ENCODE measurements around the gene ATP1A1.
A peak's percentile ranks its signal among the peaks of the same experiment; 100 is the strongest.

The ATP1A1 gene

GRCh38 chr1:116372191-116372590 lies 853 bp upstream of the ATP1A1 start (continued):
- no peak for TF ChIP-seq ZNF639 (tag by site-specific recombination; IDR thresholded peaks at IDR 0.05)
- TF ChIP-seq ZNF629 (tag by site-specific recombination; IDR thresholded peaks at IDR 0.05): no peak
- TF ChIP-seq ZEB2 (tag by site-specific recombination; IDR thresholded peaks at IDR 0.05): no peak

- CTCF ChIA-PET: interaction anchor here (0.6 to 2.2 kb wide), 4 partner anchors 24 to 234 kb away, joined by 3 to 7 read pairs (median 3); no protein-coding TSS in a partner anchor
- H3K4me3 ChIP-seq (ENCODE audit: low read depth, low read length): peak overlapping the region; percentile 73
- H3K36me3 ChIP-seq (ENCODE audit: control insufficient read depth in 2 of 2, insufficient read depth in 1 of 2, low read length in 2 of 2): no peaks in the 10 kb centered on the region
- no peaks in the 10 kb centered on the region for H3K9me3 ChIP-seq (ENCODE audit: control insufficient read depth, insufficient read depth, low read depth, low read length)
- POLR2A ChIA-PET: interaction anchor here (1.0 to 1.8 kb wide), 5 partner anchors 8 to 45 kb away, joined by 3 to 5 read pairs (median 4); no protein-coding TSS in a partner anchor
- H3K4me1 ChIP-seq (ENCODE audit: control insufficient read depth, insufficient read depth, low read length): peaks cover 22% of the 10 kb centered on the region
- H3K27ac ChIP-seq (ENCODE audit: extremely low read depth, low read depth, low read length): peak overlapping the region; percentile 80
- peak; percentile 78 for TF ChIP-seq ZNF449 (tag by site-specific recombination; IDR thresholded peaks at IDR 0.05)
- TF ChIP-seq PATZ1 (tag by site-specific recombination; IDR thresholded peaks at IDR 0.05): peak; percentile 71
- TF ChIP-seq ZFP69B (tag by site-specific recombination; IDR thresholded peaks at IDR 0.05): no peak
- no peak for TF ChIP-seq PRDM1 (tag by site-specific recombination; IDR thresholded peaks at IDR 0.05)
- TF ChIP-seq GLIS2 (tag by site-specific recombination; IDR thresholded peaks at IDR 0.05): peak; percentile 70; the same call in 1 of the 2 replicates
- no peak for TF ChIP-seq RBAK (tag by site-specific recombination; IDR thresholded peaks at IDR 0.05)
- peak; percentile 53; the same call in 1 of the 2 replicates for TF ChIP-seq KLF8 (tag by site-specific recombination; IDR thresholded peaks at IDR 0.05)
- TF ChIP-seq ZNF391 (tag by site-specific recombination; IDR thresholded peaks at IDR 0.05; ENCODE audit: borderline replicate concordance, low read depth): no peak
- TF ChIP-seq ZNF76 (tag by site-specific recombination; IDR thresholded peaks at IDR 0.05; ENCODE audit: borderline replicate concordance, low read depth): no peak
- no peak for TF ChIP-seq MZF1 (tag by site-specific recombination; IDR thresholded peaks at IDR 0.05; ENCODE audit: borderline replicate concordance)
- peak; percentile 38 for TF ChIP-seq EGR2 (tag by site-specific recombination; IDR thresholded peaks at IDR 0.05; ENCODE audit: low read depth)
- TF ChIP-seq ZBTB26 (tag by site-specific recombination; optimal IDR thresholded peaks at IDR 0.05): peak; percentile 72
- TF ChIP-seq KLF1 (tag by site-specific recombination; IDR thresholded peaks at IDR 0.05): peak; percentile 42
- TF ChIP-seq ZEB2 (tag by site-specific recombination; IDR thresholded peaks at IDR 0.05): 0 out of 2 replicates have a peak, but pooled peaks have one; percentile 24
- TF ChIP-seq ZNF366 (tag by site-specific recombination; conservative IDR thresholded peaks at IDR 0.05): 0 out of 2 replicates have a peak, but pooled peaks have one; percentile 18
- TF ChIP-seq ZNF654 (tag by site-specific recombination; IDR thresholded peaks at IDR 0.05; ENCODE audit: low read depth): no peak
- no peak for TF ChIP-seq ZNF658 (tag by site-specific recombination; IDR thresholded peaks at IDR 0.05)
- TF ChIP-seq ZNF529 (tag by site-specific recombination; IDR thresholded peaks at IDR 0.05; ENCODE audit: insufficient replicate concordance): no peak
- peak; percentile 24; the same call in 1 of the 2 replicates for TF ChIP-seq ZNF394 (tag by site-specific recombination; IDR thresholded peaks at IDR 0.05; ENCODE audit: borderline replicate concordance)
- no peak for TF ChIP-seq ZNF2 (tag by site-specific recombination; IDR thresholded peaks at IDR 0.05)
- TF ChIP-seq KLF10 (tag by site-specific recombination; IDR thresholded peaks at IDR 0.05): peak; percentile 77
- TF ChIP-seq ZNF335 (tag by site-specific recombination; conservative IDR thresholded peaks at IDR 0.05): peak; percentile 71
- no peak for TF ChIP-seq ZBTB48 (tag by site-specific recombination; IDR thresholded peaks at IDR 0.05)
- TF ChIP-seq KLF9 (tag by site-specific recombination; IDR thresholded peaks at IDR 0.05; ENCODE audit: low read depth): peak; percentile 73
- no peak for TF ChIP-seq ZSCAN30 (tag by site-specific recombination; IDR thresholded peaks at IDR 0.05)
- TF ChIP-seq ZSCAN23 (tag by site-specific recombination; IDR thresholded peaks at IDR 0.05): no peak
- no peak for TF ChIP-seq REPIN1 (tag by site-specific recombination; IDR thresholded peaks at IDR 0.05; ENCODE audit: low read depth)
- TF ChIP-seq ZNF175 (tag by site-specific recombination; IDR thresholded peaks at IDR 0.05): no peak
Observed at GRCh38 chr1:116373431-116374352, 648 bp downstream of the ATP1A1 start.
